GM12878 (cell line): Measurements from ENCODE around the gene TBXA2R.

Source experiments
- CBX5 ChIP-seq: sonication (generic); IDR thresholded peaks from 2 replicates; pipeline ENCODE4 v1.6.1; 2016; ENCODE audit warnings: low read depth, moderate library complexity, mild to moderate bottlenecking, inconsistent platforms
- CHD4 ChIP-seq: fragments of 200-600 bp; sonication (generic); IDR thresholded peaks from 2 replicates; pipeline ENCODE4 v1.6.1; 2016; ENCODE audit warnings: mild to moderate bottlenecking
- EZH2 ChIP-seq: IDR thresholded peaks from 2 replicates; pipeline ENCODE4 v1.6.1; 2012; ENCODE audit warnings: low read depth, mild to moderate bottlenecking, control low read depth, inconsistent platforms, low read length, borderline replicate concordance; ENCODE audit not compliant: control insufficient read depth
- IRF4 ChIP-seq: IDR thresholded peaks from 2 replicates; pipeline ENCODE4 v1.6.1; 2011; ENCODE audit warnings: low read depth, low read length
- POLR2AphosphoS5 ChIP-seq: IDR thresholded peaks from 2 replicates; pipeline ENCODE4 v1.6.1; 2011; ENCODE audit warnings: mild to moderate bottlenecking, low read length, inconsistent platforms
- SPI1 ChIP-seq: IDR thresholded peaks from 2 replicates; pipeline ENCODE4 v1.6.1; 2011; ENCODE audit warnings: low read depth, mild to moderate bottlenecking, low read length, moderate library complexity, borderline replicate concordance; ENCODE audit not compliant: insufficient read depth
- TCF12 ChIP-seq: IDR thresholded peaks from 2 replicates; pipeline ENCODE4 v1.6.1; 2011; ENCODE audit warnings: low read depth, mild to moderate bottlenecking, low read length
- ZNF217 ChIP-seq: fragments of 450-650 bp; IDR thresholded peaks from 2 replicates; pipeline ENCODE4 v1.6.1; 2017; ENCODE audit warnings: antibody characterized with exemption, mild to moderate bottlenecking
- TF ChIP-seq, protein P1 (sequence below), 3 experiments: IDR thresholded peaks in 2 of 3; conservative IDR thresholded peaks in 1 of 3; 2 replicates each; pipeline ENCODE4 v1.5.1; 2011; ENCODE audit warnings: low read depth in 3 of 3, low read length in 3 of 3, mild to moderate bottlenecking in 3 of 3, control low read depth in 2 of 3, moderate library complexity in 2 of 3, inconsistent platforms in 1 of 3, mixed read lengths in 1 of 3; ENCODE audit not compliant: control insufficient read depth in 2 of 3, insufficient read depth in 1 of 3; ENCODE audit errors: extremely low read depth in 1 of 3
- TF ChIP-seq, protein P2 (sequence below): fragments of 450-650 bp; formaldehyde crosslinking; IDR thresholded peaks from 2 replicates; pipeline ENCODE4 v1.5.0; 2022; ENCODE audit warnings: mild to moderate bottlenecking, missing genetic modification characterization
- TF ChIP-seq, protein P3 (sequence below): IDR thresholded peaks from 2 replicates; pipeline ENCODE4 v1.6.1; 2012; ENCODE audit warnings: low read depth, low read length, improper control_type of control experiment
- TF ChIP-seq, protein P4 (sequence below): fragments of 450-650 bp; IDR thresholded peaks from 2 replicates; pipeline ENCODE4 v1.6.1; 2018; ENCODE audit warnings: borderline replicate concordance, mild to moderate bottlenecking; ENCODE audit not compliant: partially characterized antibody
- TF ChIP-seq, protein P5 (sequence below): fragments of 450-650 bp; IDR thresholded peaks from 2 replicates; pipeline ENCODE4 v1.6.1; 2016; ENCODE audit warnings: mild to moderate bottlenecking
- TF ChIP-seq, protein P6 (sequence below): IDR thresholded peaks from 2 replicates; pipeline ENCODE4 v1.6.1; 2011; ENCODE audit warnings: borderline replicate concordance, low read depth, mild to moderate bottlenecking, moderate library complexity, mixed read lengths, low read length; ENCODE audit not compliant: insufficient read depth; ENCODE audit errors: extremely low read length

DNA sequence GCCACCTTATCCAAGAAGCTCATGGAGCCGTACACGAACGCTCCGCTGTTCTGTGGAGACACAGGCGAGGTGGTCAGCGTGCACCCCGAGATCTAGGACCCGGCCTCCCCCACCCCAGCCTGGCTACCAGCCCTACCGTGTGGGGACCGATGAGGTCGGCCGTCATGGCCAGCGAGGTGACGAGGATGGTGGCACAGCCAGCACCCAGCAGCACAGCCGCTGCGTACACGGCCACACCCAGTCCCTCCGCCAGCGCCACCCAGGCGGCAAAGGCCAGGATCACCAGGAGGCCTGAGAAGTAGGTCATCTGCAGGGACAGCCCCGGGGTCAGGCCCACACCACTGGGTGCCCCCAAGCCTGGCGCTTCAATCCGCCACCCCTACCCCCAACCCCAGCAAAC lies 60.6 kb downstream of the TBXA2R start:
- TF ChIP-seq, protein P1, sequence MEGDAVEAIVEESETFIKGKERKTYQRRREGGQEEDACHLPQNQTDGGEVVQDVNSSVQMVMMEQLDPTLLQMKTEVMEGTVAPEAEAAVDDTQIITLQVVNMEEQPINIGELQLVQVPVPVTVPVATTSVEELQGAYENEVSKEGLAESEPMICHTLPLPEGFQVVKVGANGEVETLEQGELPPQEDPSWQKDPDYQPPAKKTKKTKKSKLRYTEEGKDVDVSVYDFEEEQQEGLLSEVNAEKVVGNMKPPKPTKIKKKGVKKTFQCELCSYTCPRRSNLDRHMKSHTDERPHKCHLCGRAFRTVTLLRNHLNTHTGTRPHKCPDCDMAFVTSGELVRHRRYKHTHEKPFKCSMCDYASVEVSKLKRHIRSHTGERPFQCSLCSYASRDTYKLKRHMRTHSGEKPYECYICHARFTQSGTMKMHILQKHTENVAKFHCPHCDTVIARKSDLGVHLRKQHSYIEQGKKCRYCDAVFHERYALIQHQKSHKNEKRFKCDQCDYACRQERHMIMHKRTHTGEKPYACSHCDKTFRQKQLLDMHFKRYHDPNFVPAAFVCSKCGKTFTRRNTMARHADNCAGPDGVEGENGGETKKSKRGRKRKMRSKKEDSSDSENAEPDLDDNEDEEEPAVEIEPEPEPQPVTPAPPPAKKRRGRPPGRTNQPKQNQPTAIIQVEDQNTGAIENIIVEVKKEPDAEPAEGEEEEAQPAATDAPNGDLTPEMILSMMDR (IDR thresholded peaks at IDR 0.05 in 2 of 3, conservative IDR thresholded peaks at IDR 0.05 in 1 of 3; ENCODE audit: control insufficient read depth in 2 of 3, extremely low read depth in 1 of 3, insufficient read depth in 1 of 3, low read depth in 3 of 3, low read length in 3 of 3) = no peak
- no peak for TF ChIP-seq CHD4
- TF ChIP-seq EZH2 = no peak
- no peak for TF ChIP-seq CBX5
- TF ChIP-seq, protein P2, sequence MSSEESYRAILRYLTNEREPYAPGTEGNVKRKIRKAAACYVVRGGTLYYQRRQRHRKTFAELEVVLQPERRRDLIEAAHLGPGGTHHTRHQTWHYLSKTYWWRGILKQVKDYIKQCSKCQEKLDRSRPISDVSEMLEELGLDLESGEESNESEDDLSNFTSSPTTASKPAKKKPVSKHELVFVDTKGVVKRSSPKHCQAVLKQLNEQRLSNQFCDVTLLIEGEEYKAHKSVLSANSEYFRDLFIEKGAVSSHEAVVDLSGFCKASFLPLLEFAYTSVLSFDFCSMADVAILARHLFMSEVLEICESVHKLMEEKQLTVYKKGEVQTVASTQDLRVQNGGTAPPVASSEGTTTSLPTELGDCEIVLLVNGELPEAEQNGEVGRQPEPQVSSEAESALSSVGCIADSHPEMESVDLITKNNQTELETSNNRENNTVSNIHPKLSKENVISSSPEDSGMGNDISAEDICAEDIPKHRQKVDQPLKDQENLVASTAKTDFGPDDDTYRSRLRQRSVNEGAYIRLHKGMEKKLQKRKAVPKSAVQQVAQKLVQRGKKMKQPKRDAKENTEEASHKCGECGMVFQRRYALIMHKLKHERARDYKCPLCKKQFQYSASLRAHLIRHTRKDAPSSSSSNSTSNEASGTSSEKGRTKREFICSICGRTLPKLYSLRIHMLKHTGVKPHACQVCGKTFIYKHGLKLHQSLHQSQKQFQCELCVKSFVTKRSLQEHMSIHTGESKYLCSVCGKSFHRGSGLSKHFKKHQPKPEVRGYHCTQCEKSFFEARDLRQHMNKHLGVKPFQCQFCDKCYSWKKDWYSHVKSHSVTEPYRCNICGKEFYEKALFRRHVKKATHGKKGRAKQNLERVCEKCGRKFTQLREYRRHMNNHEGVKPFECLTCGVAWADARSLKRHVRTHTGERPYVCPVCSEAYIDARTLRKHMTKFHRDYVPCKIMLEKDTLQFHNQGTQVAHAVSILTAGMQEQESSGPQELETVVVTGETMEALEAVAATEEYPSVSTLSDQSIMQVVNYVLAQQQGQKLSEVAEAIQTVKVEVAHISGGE (CRISPR knock-in tag) = no peak
- no peak for TF ChIP-seq POLR2AphosphoS5
- TF ChIP-seq, protein P3, sequence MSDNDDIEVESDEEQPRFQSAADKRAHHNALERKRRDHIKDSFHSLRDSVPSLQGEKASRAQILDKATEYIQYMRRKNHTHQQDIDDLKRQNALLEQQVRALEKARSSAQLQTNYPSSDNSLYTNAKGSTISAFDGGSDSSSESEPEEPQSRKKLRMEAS = no peak
- TF ChIP-seq, protein P4, sequence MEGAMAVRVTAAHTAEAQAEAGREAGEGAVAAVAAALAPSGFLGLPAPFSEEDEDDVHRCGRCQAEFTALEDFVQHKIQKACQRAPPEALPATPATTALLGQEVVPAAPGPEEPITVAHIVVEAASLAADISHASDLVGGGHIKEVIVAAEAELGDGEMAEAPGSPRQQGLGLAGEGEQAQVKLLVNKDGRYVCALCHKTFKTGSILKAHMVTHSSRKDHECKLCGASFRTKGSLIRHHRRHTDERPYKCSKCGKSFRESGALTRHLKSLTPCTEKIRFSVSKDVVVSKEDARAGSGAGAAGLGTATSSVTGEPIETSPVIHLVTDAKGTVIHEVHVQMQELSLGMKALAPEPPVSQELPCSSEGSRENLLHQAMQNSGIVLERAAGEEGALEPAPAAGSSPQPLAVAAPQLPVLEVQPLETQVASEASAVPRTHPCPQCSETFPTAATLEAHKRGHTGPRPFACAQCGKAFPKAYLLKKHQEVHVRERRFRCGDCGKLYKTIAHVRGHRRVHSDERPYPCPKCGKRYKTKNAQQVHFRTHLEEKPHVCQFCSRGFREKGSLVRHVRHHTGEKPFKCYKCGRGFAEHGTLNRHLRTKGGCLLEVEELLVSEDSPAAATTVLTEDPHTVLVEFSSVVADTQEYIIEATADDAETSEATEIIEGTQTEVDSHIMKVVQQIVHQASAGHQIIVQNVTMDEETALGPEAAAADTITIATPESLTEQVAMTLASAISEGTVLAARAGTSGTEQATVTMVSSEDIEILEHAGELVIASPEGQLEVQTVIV = no peak
- TF ChIP-seq, protein P5, sequence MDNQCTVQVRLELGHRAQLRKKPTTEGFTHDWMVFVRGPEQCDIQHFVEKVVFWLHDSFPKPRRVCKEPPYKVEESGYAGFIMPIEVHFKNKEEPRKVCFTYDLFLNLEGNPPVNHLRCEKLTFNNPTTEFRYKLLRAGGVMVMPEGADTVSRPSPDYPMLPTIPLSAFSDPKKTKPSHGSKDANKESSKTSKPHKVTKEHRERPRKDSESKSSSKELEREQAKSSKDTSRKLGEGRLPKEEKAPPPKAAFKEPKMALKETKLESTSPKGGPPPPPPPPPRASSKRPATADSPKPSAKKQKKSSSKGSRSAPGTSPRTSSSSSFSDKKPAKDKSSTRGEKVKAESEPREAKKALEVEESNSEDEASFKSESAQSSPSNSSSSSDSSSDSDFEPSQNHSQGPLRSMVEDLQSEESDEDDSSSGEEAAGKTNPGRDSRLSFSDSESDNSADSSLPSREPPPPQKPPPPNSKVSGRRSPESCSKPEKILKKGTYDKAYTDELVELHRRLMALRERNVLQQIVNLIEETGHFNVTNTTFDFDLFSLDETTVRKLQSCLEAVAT = no peak
- no peak for TF ChIP-seq IRF4
- TF ChIP-seq, protein P6, sequence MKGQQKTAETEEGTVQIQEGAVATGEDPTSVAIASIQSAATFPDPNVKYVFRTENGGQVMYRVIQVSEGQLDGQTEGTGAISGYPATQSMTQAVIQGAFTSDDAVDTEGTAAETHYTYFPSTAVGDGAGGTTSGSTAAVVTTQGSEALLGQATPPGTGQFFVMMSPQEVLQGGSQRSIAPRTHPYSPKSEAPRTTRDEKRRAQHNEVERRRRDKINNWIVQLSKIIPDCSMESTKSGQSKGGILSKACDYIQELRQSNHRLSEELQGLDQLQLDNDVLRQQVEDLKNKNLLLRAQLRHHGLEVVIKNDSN = no peak
- no peak for TF ChIP-seq SPI1
- no peak for TF ChIP-seq ZNF217
- no peak for TF ChIP-seq TCF12
